Smooth muscle cell (in vitro differentiated cells): ENCODE results near the gene RAPGEF3. TPM values are rescaled to one million over a fixed set of nuclear protein-coding genes. Genes with fewer than 3 reads are reported as not detected.
A peak's percentile ranks its signal among the peaks of the same experiment; 100 is the strongest.

ENCODE experiments used
- DNase-seq: peaks from one replicate; lab custom pipeline; 2025; ENCODE audit not compliant: unreplicated experiment; lab: John Stamatoyannopoulos, UW
- H2AFZ ChIP-seq: fragments of 200-600 bp; sonication (generic); 2 replicates; pipeline ENCODE4 v1.6.0; 2016; ENCODE audit warnings: antibody characterized with exemption, low read depth, mild to moderate bottlenecking
- H3F3A ChIP-seq: fragments of 200-600 bp; sonication (generic); 2 replicates; pipeline ENCODE4 v1.6.0; 2017; ENCODE audit warnings: antibody characterized with exemption, low read depth
- H3K27ac ChIP-seq: fragments of 200-600 bp; sonication (generic); 2 replicates; pipeline ENCODE4 v1.5.1; 2016; ENCODE audit warnings: low read depth, mild to moderate bottlenecking
- H3K27me3 ChIP-seq: fragments of 200-600 bp; sonication (generic); 2 replicates; pipeline ENCODE4 v1.6.1; 2016; ENCODE audit warnings: low read depth, mild to moderate bottlenecking
- H3K36me3 ChIP-seq: fragments of 200-600 bp; sonication (generic); 2 replicates; pipeline ENCODE4 v1.5.1; 2016; ENCODE audit warnings: low read depth
- H3K4me1 ChIP-seq: fragments of 200-600 bp; sonication (generic); 2 replicates; pipeline ENCODE4 v1.5.1; 2016; ENCODE audit warnings: low read depth
- H3K4me2 ChIP-seq: fragments of 200-600 bp; sonication (generic); 2 replicates; pipeline ENCODE4 v1.6.0; 2016; ENCODE audit warnings: mild to moderate bottlenecking
- H3K4me3 ChIP-seq: fragments of 200-600 bp; sonication (generic); 2 replicates; pipeline ENCODE4 v1.5.1; 2016; ENCODE audit warnings: mild to moderate bottlenecking
- H3K79me2 ChIP-seq: fragments of 200-600 bp; sonication (generic); 2 replicates; pipeline ENCODE4 v1.6.0; 2016; ENCODE audit warnings: low read depth, mild to moderate bottlenecking
- H3K9ac ChIP-seq: fragments of 200-600 bp; sonication (generic); 2 replicates; pipeline ENCODE4 v1.6.0; 2016; ENCODE audit warnings: low read depth
- H3K9me3 ChIP-seq: fragments of 200-600 bp; sonication (generic); replicated peaks from 2 replicates; pipeline ENCODE4 v1.5.1; 2016; ENCODE audit warnings: low read depth
- H4K20me1 ChIP-seq: fragments of 200-600 bp; sonication (generic); 2 replicates; pipeline ENCODE4 v1.6.0; 2016; ENCODE audit warnings: low read depth
- WGBS: methylation state at CpG from one replicate; pipeline ENCODE4 v1.1.7; 2016; ENCODE audit warnings: low lambda C conversion rate; 5-methylcytosine and 5-hydroxymethylcytosine counted together
- polyA plus RNA-seq: library from polyadenylated mRNA; unstranded; fragments of >200 nt; fragmentation: Nextera tagmentation; extraction: Ambion mirVana; gene quantifications from 2 replicates; pipeline ENCODE4 v1.2.1, GENCODE V29; 2016
- total RNA-seq: library from RNA; depleted of rRNA; stranded (reverse); fragments of >200 nt; gene quantifications from 2 replicates; pipeline ENCODE4 v1.2.3, GENCODE V29; 2014
- TF ChIP-seq, protein P1 (sequence below): fragments of 200-600 bp; sonication (generic); IDR thresholded peaks from 2 replicates; pipeline ENCODE4 v1.5.1; 2017; ENCODE audit warnings: borderline replicate concordance, mild to moderate bottlenecking, antibody characterized with exemption; ENCODE audit not compliant: insufficient read depth, poor library complexity, severe bottlenecking

Gene RAPGEF3
- total and polyA plus RNA-seq, 2 experiments from 2014 or later, result 1.9 to 5.6 TPM

DNA sequence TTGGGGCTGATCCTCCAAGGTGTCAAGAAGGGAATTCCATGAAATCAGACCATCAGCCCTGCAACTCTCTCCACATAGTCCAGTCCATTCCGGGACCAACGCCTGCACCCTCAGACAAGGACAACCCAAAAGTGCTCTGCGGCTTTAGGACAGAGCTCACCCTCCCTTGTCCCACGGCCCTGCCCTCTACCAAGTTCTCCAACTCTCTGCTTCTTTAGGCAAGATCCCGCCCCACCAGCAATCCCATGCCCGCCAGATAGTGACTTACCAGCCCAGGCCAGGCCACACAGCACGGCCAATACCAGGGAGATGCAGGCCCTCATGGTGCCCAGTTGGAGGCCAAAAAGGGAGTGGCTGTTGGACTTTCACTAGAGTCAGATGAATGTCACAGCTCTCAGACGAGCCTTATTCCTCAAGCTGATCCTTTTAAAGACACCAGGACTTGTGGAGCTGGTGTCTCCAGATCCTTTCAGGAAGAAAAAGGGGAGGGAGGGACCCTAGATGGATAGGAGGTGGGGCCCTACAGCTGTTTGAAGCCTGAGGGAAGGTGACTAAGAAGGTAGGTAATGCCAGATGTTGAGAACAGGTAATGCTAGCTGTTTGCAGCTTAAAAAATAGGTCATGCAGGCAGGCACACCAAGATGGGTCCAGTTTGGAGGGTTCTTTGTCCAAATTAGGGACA is 33.4 kb downstream of the RAPGEF3 start, which contains the start of gene ENDOU:
TSS of gene ENDOU (minus strand) at position 400 of the 682 bp plus-strand sequence. CDS start at position 323, 77 bp downstream.
- no peaks in the 10 kb centered on the region for H3K9me3 ChIP-seq
- H3K27ac ChIP-seq, result peak within 1 kb of the TSS; percentile 52
- no peaks in the 10 kb centered on the region for H3K4me1 ChIP-seq
- H3F3A ChIP-seq, result no peaks in the 10 kb centered on the region
- H3K79me2 ChIP-seq, result no peaks in the 10 kb centered on the region
- TF ChIP-seq, protein P1, sequence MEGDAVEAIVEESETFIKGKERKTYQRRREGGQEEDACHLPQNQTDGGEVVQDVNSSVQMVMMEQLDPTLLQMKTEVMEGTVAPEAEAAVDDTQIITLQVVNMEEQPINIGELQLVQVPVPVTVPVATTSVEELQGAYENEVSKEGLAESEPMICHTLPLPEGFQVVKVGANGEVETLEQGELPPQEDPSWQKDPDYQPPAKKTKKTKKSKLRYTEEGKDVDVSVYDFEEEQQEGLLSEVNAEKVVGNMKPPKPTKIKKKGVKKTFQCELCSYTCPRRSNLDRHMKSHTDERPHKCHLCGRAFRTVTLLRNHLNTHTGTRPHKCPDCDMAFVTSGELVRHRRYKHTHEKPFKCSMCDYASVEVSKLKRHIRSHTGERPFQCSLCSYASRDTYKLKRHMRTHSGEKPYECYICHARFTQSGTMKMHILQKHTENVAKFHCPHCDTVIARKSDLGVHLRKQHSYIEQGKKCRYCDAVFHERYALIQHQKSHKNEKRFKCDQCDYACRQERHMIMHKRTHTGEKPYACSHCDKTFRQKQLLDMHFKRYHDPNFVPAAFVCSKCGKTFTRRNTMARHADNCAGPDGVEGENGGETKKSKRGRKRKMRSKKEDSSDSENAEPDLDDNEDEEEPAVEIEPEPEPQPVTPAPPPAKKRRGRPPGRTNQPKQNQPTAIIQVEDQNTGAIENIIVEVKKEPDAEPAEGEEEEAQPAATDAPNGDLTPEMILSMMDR, result no peak
- WGBS, result 95% methylated on average over 8 of the region's 8 CpGs
- no peak for DNase-seq
- H3K4me3 ChIP-seq, result no peak within 1 kb of the TSS
- no peaks in the 10 kb centered on the region for H4K20me1 ChIP-seq
- no peaks in the 10 kb centered on the region for H3K36me3 ChIP-seq
- H3K4me2 ChIP-seq, result peak within 1 kb of the TSS; percentile 67
- H2AFZ ChIP-seq, result peak within 1 kb of the TSS; percentile 56
- H3K27me3 ChIP-seq, result no peaks in the 10 kb centered on the region
- no peak within 1 kb of the TSS for H3K9ac ChIP-seq

DNA sequence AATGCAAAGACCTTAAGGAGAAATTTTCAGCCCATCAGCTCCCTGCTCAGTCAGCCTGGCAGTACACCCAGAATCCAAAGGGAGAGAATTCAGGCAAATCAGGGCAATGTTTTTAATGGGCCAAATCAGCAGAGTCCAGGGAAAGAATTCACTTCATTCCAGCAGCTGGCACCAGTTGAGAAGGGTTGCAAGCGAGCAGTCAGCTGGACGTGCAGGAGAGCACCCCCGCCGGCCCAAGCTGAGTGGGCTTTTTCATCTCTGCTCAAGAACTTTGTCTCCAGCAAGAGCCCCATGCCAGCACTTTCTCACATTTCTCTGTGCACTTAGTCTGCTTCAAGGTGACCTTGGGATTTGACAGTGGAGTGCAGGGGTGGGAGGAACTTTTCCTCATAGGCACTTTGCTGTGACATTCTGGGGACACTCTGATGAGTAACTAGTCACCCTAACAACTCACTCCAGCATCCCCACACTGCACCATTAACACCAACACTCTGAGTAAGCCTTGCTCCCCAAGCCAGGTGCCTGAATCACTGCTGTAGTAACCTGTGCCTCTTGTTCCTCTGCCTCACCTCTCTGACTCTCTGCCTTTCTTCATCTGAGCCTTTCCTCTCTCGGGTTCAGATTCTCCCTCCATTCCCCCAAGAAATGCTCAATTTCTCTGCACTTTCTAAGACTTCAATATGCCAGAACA is 35.6 kb downstream of the RAPGEF3 start:
- no peaks in the 10 kb centered on the region for H3K27me3 ChIP-seq
- no peak for DNase-seq
- H3K9ac ChIP-seq, result no peak overlapping the region
- no peaks in the 10 kb centered on the region for H3K36me3 ChIP-seq
- TF ChIP-seq, protein P1, result no peak
- no peaks in the 10 kb centered on the region for H3F3A ChIP-seq
- H3K27ac ChIP-seq, result no peak overlapping the region
- no peak overlapping the region for H3K4me2 ChIP-seq
- H2AFZ ChIP-seq, result no peak overlapping the region
- H4K20me1 ChIP-seq, result no peaks in the 10 kb centered on the region
- no peaks in the 10 kb centered on the region for H3K79me2 ChIP-seq
- no peak overlapping the region for H3K4me3 ChIP-seq
- 88% methylated on average over 5 of the region's 5 CpGs for WGBS
- no peaks in the 10 kb centered on the region for H3K4me1 ChIP-seq
- no peaks in the 10 kb centered on the region for H3K9me3 ChIP-seq

DNA sequence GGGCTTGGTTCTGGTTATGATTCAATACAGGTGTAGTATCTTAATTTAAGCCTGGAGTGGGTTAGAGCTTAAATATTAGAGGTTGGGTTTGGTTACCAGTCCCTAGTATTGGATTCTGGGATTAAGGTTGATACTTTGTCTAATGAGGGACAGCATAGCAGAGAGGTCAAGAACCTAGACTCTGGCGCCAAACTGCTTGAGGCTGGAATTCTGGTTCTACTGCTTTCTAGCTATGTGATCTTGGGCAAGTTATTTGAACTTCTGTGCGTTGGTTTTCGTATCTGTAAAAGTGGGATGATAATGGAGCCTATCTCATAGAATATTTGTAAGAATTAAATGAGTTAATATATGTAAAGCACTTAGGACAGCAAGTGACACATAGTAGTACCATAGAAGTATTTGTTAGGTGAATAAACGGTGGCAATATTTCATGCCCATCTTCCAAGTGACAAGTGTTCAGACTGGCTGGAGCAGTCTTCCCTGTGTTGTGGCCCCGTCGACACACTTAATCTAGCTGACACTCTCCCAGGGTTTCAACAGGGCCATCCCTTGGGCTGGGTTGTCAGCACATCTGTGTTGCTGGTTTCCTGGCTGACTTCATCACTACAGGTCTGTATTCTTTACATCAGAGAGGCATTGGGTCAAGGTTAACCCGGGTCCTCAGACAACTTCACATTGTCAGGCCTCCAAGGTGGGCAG is 36.4 kb downstream of the RAPGEF3 start:
- TF ChIP-seq, protein P1, result no peak
- 69% methylated on average over 7 of the region's 7 CpGs for WGBS

More for the DNA sequence above, 36.4 kb downstream of the RAPGEF3 start:
- H3K4me1 ChIP-seq, result peaks cover 4% of the 10 kb centered on the region
- no peaks in the 10 kb centered on the region for H3K36me3 ChIP-seq
- H3K27ac ChIP-seq, result no peak overlapping the region
- no peaks in the 10 kb centered on the region for H4K20me1 ChIP-seq
- H3K9me3 ChIP-seq, result no peaks in the 10 kb centered on the region
- no peak overlapping the region for H3K9ac ChIP-seq
- DNase-seq, result no peak
- H3K79me2 ChIP-seq, result no peaks in the 10 kb centered on the region
- H3K4me2 ChIP-seq, result no peak overlapping the region
- H3K27me3 ChIP-seq, result no peaks in the 10 kb centered on the region
- no peak overlapping the region for H3K4me3 ChIP-seq
- H3F3A ChIP-seq, result no peaks in the 10 kb centered on the region
- H2AFZ ChIP-seq, result no peak overlapping the region
